ENCODE measurements around the gene C11orf86.
"Not testable (repeated sequence)": the region's sequence is repeated elsewhere in the genome, so short reads cannot be mapped to it uniquely, and the experiment has no call there.

The C11orf86 gene

DNA sequence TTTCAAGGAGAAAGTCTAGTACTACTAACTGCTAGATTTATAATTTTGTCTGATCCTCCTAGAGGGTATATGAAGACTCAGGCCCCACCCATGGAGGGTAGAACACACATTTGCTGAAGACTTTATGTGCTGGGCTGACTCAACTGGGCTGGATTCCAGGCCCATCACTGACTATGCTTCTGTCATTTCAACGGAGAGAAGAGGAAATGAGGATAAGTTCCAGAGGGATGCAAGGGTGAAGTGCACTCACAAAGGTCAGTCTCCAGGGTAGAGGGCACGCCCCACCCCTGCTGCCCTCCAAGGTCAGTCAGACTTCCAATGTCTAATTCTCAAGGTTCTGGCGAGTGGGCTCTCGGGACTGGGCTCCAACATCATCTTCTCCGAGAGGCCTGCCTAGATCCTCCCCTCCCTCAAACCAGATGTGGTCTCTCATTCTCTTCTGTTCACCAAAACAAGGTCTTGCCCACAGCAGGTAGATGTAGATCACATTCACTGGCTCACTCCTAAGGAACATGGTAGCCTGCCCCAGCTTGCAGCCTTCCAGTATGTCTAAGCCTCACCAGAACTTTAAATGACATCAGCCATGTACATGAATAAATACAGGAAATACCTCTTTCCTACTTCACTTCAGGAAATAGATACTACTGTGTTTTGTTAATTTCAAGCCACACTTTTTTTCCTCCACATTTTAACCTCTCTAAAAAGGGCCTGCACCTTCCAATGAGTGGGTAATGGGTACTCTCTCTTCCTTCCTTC is 7.3 kb upstream of the C11orf86 start:
- FAIRE-seq: no peak

GRCh38 chr11:66969584-66970225 is 5.4 kb upstream of the C11orf86 start:
- FAIRE-seq: no peak

- no peak for FAIRE-seq
Observed at GRCh38 chr11:66970371-66970806, 4.7 kb upstream of the C11orf86 start.

DNA sequence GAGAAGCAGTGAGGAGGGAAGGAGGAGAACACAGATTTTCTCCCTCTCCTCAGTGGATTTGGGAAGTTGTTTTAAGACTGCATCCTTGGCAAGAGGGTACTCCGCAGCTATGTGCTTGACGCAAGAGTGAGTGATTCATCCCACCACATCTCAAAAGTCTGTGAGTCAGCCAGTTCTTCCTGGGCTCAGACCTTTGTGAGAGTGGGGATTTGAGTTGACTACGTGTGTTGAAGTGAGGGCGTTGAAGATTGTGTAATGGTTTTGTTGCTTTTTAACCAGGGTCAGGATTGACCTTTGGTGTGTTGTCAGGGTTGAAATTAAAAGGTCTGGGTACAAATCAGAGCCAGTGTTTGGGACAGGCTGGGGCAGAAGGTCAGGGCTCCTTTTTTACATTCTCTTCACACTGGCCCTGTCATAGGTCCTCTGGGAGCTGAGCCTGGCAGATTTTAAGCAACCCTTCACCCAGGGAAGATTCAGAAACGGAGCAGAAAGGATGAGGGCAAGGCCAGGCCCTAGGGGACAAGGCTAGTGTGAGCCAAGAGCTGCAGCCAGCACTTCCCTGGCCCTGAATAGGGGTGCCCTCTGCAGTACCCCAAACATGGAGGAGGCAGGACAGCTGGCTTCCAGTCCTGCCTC is 4.2 kb upstream of the C11orf86 start:
- FAIRE-seq: no peak

DNA sequence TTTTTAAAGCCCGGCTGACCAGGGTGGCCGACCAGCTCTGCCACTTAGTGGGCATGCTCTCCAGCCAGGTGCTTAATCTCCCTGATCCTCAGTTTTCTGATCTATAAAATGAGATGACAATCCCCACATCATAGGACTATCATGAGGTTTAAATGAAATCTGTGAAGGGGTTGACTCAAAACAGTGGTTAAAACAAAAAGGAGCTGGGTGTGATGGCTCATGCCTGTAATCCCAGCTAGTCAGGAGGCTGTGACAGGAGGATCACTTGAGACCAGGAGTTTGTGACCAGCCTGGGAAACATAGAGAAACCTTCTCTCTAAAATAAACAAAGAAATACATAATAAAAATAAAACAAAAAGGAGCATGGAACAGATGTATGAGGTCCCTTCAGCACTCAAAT is 3.6 kb upstream of the C11orf86 start:
- no peak for FAIRE-seq

- no peak for FAIRE-seq
Observed at GRCh38 chr11:66973956-66974580, 1.0 kb upstream of the C11orf86 start.

DNA sequence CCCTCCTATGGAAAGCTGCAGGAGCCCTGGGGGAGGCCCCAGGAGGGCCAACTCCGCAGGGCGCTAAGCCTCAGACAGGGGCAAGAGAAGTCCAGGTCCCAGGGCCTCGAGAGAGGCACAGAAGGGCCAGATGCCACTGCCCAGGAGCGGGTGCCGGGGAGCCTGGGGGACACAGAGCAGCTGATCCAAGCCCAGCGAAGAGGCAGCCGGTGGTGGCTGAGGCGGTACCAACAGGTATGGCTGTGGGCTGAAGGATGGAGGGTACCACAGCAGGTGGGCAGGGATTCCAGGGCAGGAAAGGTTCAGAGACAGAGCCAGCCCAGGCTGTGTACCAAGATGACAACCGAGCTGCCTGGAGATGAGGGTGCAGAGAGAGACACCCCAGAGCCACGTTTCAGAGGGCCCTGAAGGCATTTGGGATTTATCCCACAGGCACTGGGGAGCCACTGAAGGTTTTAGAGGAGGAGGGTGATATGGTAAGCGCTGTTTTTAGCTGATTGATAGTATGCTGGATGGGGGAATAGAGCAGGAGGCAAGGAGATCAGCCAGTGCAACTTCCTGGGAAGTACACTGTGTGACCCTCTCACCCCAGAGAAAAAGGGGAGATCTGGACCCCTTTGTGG is 412 bp downstream of the C11orf86 start:
- no peak for FAIRE-seq

DNA sequence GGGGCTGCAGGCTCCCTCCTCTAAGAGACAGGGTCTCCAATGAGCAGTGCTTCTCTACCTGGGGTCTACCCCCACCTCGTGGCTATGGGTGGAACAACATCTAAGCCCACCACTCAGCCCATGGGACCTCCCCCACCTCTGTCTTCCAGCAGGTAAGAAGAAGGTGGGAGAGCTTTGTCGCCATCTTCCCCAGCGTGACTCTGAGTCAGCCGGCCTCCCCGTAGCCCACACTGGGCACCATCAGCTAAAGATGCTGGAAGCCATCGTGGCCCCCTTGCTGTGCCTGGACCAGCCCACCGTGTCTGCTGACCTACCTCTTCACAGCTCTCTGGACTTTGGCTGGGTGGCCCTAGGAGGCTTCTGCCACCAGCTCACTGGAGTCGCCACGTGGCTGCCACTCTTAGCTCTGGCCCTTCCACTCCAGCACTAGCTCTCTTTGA is 944 bp downstream of the C11orf86 start:
- FAIRE-seq: no peak

DNA sequence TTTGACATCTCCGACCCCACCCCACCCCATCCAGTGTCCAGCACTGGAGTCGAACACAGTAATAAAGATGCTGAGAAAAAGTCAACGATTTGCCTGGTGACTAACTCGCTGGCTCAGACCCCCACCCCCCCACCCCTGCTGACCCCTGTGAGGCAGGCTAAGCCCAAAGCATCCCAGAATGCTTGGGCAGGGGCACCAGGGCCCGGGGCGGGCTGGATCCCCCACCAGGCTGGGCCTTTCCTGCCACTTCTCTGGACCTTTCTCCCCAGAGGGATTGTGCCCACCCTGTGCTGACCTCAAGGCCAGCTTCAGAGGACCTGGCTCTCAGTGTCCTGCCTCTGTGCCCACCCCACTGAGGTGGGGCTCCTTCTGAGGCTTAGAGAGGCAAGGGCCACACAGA is 1.8 kb downstream of the C11orf86 start:
- FAIRE-seq: no peak

GRCh38 chr11:66978229-66978628 is 3.1 kb downstream of the C11orf86 start:
- no peak for FAIRE-seq

- no peak for FAIRE-seq
Observed at GRCh38 chr11:66978717-66979116, 3.6 kb downstream of the C11orf86 start.

- FAIRE-seq: no peak
Observed at GRCh38 chr11:66979336-66979980, 4.4 kb downstream of the C11orf86 start.

GRCh38 chr11:66981976-66982578 is 7.0 kb downstream of the C11orf86 start:
- no peak for FAIRE-seq

DNA sequence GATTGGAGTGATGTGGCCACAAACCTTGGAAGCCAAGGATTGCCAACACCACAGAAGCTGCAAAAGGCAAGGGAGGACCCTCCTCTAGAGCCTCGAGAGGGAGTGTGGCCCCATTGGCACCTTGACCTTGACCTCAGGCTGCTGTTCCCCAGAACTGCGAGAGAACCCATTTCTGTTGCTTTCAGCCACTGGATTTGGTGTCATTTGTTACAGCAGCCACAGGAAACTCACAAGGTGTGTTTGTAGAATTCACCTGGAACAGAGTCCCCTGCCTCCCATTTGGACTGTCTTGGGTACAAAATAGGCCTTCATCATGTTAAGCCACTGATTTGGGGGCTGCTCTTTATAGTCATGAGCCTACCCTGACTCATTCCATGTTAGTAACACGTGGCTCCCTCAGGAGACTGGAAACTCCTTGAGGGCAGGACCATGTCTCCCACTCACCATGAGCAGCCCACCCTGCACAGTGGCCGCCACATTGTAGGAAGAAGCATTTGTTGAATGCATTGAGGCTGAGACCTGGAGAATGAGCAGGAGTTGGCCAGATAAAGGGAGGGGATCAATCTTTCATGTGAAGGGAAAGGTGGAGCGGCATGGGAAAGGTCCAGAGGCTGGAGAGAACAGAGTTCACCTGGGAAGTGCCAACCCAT is 8.3 kb downstream of the C11orf86 start:
- FAIRE-seq: no peak

- no peak for FAIRE-seq
Observed at GRCh38 chr11:66985508-66986177, 10.5 kb downstream of the C11orf86 start.

GRCh38 chr11:66986178-66986545 is 11.1 kb downstream of the C11orf86 start:
- no peak for FAIRE-seq

DNA sequence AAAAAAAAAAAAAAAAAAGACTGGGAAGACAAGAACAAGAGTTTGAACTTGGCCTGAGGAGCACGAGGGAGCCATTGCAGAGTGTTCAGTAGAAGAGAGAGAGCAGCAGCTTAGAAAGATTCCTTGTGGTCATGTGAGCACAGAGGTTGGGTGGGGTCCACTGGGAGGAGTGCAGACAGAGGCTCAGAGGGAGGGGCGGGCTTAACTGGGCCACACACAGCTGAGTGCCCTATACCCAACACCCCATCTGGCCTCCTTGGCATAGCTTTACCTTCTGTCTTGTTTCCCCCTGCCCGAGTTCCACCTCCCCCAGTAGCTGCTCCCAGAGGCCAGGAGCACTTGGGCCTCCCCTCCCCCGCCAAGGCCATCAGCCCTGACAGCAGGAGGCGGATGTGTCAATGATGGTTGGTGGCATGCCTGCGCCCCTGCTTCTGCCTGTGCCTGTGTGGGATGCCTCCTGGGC is 12.1 kb downstream of the C11orf86 start:
- no peak for FAIRE-seq

- no peak for FAIRE-seq
Observed at GRCh38 chr11:66987924-66988637, 13.0 kb downstream of the C11orf86 start.

GRCh38 chr11:66988741-66989140 is 13.6 kb downstream of the C11orf86 start:
- not testable (repeated sequence) for FAIRE-seq

DNA sequence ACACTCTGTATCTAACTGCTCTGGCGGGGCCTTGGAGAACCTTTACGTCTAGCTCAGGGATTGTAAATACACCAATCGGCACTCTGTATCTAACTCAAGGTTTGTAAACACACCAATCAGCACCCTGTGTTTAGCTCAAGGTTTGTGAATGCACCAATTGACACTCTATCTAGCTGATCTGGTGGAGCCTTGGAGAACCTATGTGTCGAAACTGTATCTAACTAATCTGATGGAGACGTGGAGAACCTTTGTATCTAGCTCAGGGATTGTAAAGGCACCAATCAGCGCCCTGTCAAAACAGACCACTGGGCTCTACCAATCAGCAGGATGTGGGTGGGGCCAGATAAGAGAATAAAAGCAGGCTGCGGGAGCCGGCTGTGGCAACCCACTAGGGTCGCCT is 14.3 kb downstream of the C11orf86 start:
- FAIRE-seq: not testable (repeated sequence)

Data from islet of Langerhans (tissue), 1 donor.